ENCODE data around the gene MYBPC3.

DNA sequence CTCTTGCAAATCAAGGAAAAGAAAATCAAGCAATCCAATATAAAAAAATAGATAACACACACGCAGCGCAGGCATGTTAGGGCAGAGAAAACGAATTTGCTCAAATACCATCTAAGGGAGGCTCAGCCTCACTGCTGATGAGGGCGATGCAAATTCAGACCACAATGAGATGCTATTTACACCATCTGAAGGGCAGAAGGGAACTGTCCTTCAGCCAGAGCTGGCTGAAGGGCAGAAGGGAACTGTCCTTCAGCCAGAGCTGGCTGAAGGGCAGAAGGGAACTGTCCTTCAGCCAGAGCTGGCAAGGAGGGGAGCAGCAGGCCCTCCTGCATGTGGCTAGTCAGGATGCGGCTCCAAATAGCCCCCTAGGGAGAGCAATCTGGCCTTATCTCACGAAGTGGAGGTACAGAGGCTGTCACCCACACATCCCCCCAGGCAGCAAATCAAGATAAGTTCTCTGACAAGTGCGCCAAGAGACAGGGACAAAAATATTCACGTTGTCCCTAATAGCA is 48.3 kb upstream of the MYBPC3 start:
- TF ChIP-seq, protein P1, sequence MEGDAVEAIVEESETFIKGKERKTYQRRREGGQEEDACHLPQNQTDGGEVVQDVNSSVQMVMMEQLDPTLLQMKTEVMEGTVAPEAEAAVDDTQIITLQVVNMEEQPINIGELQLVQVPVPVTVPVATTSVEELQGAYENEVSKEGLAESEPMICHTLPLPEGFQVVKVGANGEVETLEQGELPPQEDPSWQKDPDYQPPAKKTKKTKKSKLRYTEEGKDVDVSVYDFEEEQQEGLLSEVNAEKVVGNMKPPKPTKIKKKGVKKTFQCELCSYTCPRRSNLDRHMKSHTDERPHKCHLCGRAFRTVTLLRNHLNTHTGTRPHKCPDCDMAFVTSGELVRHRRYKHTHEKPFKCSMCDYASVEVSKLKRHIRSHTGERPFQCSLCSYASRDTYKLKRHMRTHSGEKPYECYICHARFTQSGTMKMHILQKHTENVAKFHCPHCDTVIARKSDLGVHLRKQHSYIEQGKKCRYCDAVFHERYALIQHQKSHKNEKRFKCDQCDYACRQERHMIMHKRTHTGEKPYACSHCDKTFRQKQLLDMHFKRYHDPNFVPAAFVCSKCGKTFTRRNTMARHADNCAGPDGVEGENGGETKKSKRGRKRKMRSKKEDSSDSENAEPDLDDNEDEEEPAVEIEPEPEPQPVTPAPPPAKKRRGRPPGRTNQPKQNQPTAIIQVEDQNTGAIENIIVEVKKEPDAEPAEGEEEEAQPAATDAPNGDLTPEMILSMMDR (IDR thresholded peaks at IDR 0.05) = no peak
- TF ChIP-seq POLR2AphosphoS5 (IDR thresholded peaks at IDR 0.05) (no peak), POLR2A (IDR thresholded peaks at IDR 0.05; ENCODE audit: low read depth) (no peak), EP300 (IDR thresholded peaks at IDR 0.05) (no peak)
